CD4-positive, alpha-beta T cell treated with Interleukin-6 for 4 hours (primary cell): Measurements from ENCODE around the gene DDIAS.
"Not testable (repeated sequence)": the region's sequence is repeated elsewhere in the genome, so short reads cannot be mapped to it uniquely, and the experiment has no call there.

ENCODE experiments used
- DNase-seq: peaks from one replicate; pipeline ENCODE4 v3.0.0-alpha.2; 2020; ENCODE audit warnings: mixed read lengths

The DDIAS gene

GRCh38 chr11:82892611-82893169, 8.8 kb upstream of the DDIAS start:
- no peak for DNase-seq

- no peak for DNase-seq
Measured at GRCh38 chr11:82895437-82896091, 6.0 kb upstream of the DDIAS start.

GRCh38 chr11:82896183-82896582, 5.4 kb upstream of the DDIAS start:
- no peak for DNase-seq

- DNase-seq: no peak
Measured at GRCh38 chr11:82898241-82898640, 3.3 kb upstream of the DDIAS start.

- DNase-seq: peak; percentile 10
Measured at GRCh38 chr11:82899186-82899820, 2.2 kb upstream of the DDIAS start.

- no peak for DNase-seq
Measured at GRCh38 chr11:82899957-82900276, 1.6 kb upstream of the DDIAS start.

- DNase-seq: peak; percentile 94
Measured at GRCh38 chr11:82900277-82901164, 1.0 kb upstream of the DDIAS start, which contains the start of gene PRCP. PRCP (minus strand) TSS chr11:82900430; CDS start chr11:82900402, 28 bp downstream.

GRCh38 chr11:82901922-82902485, 468 bp downstream of the DDIAS start:
- DNase-seq: no peak

GRCh38 chr11:82902880-82903279, 1.3 kb downstream of the DDIAS start:
- no peak for DNase-seq

- DNase-seq: no peak
Measured at GRCh38 chr11:82903843-82904586, 2.5 kb downstream of the DDIAS start.

- no peak for DNase-seq
Measured at GRCh38 chr11:82906236-82906635, 4.7 kb downstream of the DDIAS start.

GRCh38 chr11:82906931-82907330, 5.4 kb downstream of the DDIAS start:
- DNase-seq: no peak

- DNase-seq: no peak
Measured at GRCh38 chr11:82907371-82907770, 5.8 kb downstream of the DDIAS start.

GRCh38 chr11:82908311-82908710, 6.8 kb downstream of the DDIAS start:
- no peak for DNase-seq

- no peak for DNase-seq
Measured at GRCh38 chr11:82909015-82909640, 7.6 kb downstream of the DDIAS start.

GRCh38 chr11:82919786-82920185, 18.2 kb downstream of the DDIAS start:
- DNase-seq: not testable (repeated sequence)

- DNase-seq: not testable (repeated sequence)
Measured at GRCh38 chr11:82920227-82920626, 18.7 kb downstream of the DDIAS start.

- not testable (repeated sequence) for DNase-seq
Measured at GRCh38 chr11:82922396-82923173, 21.0 kb downstream of the DDIAS start.

- no peak for DNase-seq
Measured at GRCh38 chr11:82924522-82925224, 23.1 kb downstream of the DDIAS start.

GRCh38 chr11:82927264-82927880, 25.8 kb downstream of the DDIAS start:
- DNase-seq: peak; percentile 55
